Panc1 (cell line): Measurements from ENCODE around the gene MAPK13. TPM values are rescaled to one million over a fixed set of nuclear protein-coding genes. Genes with fewer than 3 reads are reported as not detected.

ENCODE experiments used
- ATAC-seq: fragments of 200-7000 bp; cut with Tn5 transposase; 2 replicates; pipeline ENCODE4 v1.9.1; 2020; ENCODE audit warnings: mild to moderate bottlenecking, moderate library complexity
- BruUV-seq: library from RNA; stranded (reverse); fragments of 400-500 nt; replicated peaks from 2 replicates; lab custom pipeline; 2021; lab: Mats Ljungman, UMichigan
- CTCF ChIA-PET: fragments of 300-600 bp; sonication (Branson Sonifier 250); formaldehyde crosslinking; loops from one replicate; lab custom pipeline; 2022; ENCODE audit warnings: antibody characterized with exemption; lab: Charles Lee
- POLR2A ChIA-PET: fragments of 300-600 bp; sonication (Branson Sonifier 250); formaldehyde crosslinking; loops from one replicate; lab custom pipeline; 2022; ENCODE audit warnings: antibody characterized with exemption; lab: Charles Lee
- DNase-seq: peaks from one replicate; pipeline ENCODE4 v3.0.0-alpha.2; 2010; ENCODE audit warnings: low read depth, low spot score
- H3K27ac ChIP-seq: 2 replicates; pipeline ENCODE4 v1.5.1; 2011; ENCODE audit warnings: mild to moderate bottlenecking, low read length, inconsistent platforms
- H3K27me3 ChIP-seq: fragments of 200-500 bp; sonication (Bioruptor generic); 2 replicates; pipeline ENCODE4 v1.6.0; 2014; ENCODE audit warnings: low read length, inconsistent platforms; ENCODE audit not compliant: control insufficient read depth, insufficient read depth
- H3K36me3 ChIP-seq: fragments of 200-500 bp; sonication (Bioruptor generic); 2 replicates; pipeline ENCODE4 v1.5.1; 2014; ENCODE audit warnings: inconsistent platforms, mild to moderate bottlenecking, low read length, moderate library complexity; ENCODE audit not compliant: control insufficient read depth, insufficient read depth
- H3K4me1 ChIP-seq: 2 replicates; pipeline ENCODE4 v1.5.1; 2011; ENCODE audit warnings: inconsistent platforms, mild to moderate bottlenecking, low read length, moderate library complexity; ENCODE audit not compliant: control insufficient read depth, insufficient read depth
- H3K4me3 ChIP-seq, 2 experiments: 2 replicates each; pipeline ENCODE4 v1.5.1; 2011 to 2012; ENCODE audit warnings: low read depth in 2 of 2, low read length in 2 of 2, mild to moderate bottlenecking in 2 of 2, inconsistent platforms in 1 of 2, moderate library complexity in 1 of 2
- H3K9me3 ChIP-seq: fragments of 200-500 bp; sonication (Bioruptor generic); 2 replicates; pipeline ENCODE4 v1.5.1; 2014; ENCODE audit warnings: low read depth, mild to moderate bottlenecking, inconsistent platforms, low read length, moderate library complexity; ENCODE audit not compliant: control insufficient read depth, insufficient read depth
- CTCF ChIP-seq: fragments of 450-650 bp; IDR thresholded peaks from 2 replicates; pipeline ENCODE4 v1.5.1; 2017; ENCODE audit warnings: mild to moderate bottlenecking
- POLR2AphosphoS5 ChIP-seq: IDR thresholded peaks from 2 replicates; pipeline ENCODE4 v1.6.1; 2012; ENCODE audit warnings: mild to moderate bottlenecking, low read depth, low read length, moderate library complexity
- REST ChIP-seq, 2 experiments: IDR thresholded peaks; 2 replicates each; pipeline ENCODE4 v1.6.1; 2011 to 2012; ENCODE audit warnings: low read depth in 2 of 2, control low read depth in 1 of 2, low read length in 1 of 2, mild to moderate bottlenecking in 1 of 2, moderate library complexity in 1 of 2; ENCODE audit not compliant: insufficient read depth in 1 of 2
- SIN3A ChIP-seq: IDR thresholded peaks from 2 replicates; pipeline ENCODE4 v1.6.1; 2012; ENCODE audit warnings: low read depth, mild to moderate bottlenecking, low read length, moderate library complexity, borderline replicate concordance; ENCODE audit not compliant: insufficient read depth
- TCF7L2 ChIP-seq: IDR thresholded peaks from 2 replicates; pipeline ENCODE4 v1.6.1; 2011; ENCODE audit warnings: mild to moderate bottlenecking, low read depth, low read length, inconsistent platforms
- in situ Hi-C: cut with HindIII; loops from 2 replicates; pipeline ENCODE4 v1.10.0; 2016; ENCODE audit warnings: low sequenced_read_pairs, low pct_unique_long_range_greater_than_20kb
- intact Hi-C: fragments of 100-400 bp; cut with micrococcal nuclease; formaldehyde crosslinking; loops from one replicate; pipeline ENCODE4 v1.10.0; 2022; ENCODE audit not compliant: unreplicated experiment
- total RNA-seq: library from RNA; stranded (reverse); gene quantifications from one replicate; pipeline ENCODE4 v1.2.1, GENCODE V29; 2021; ENCODE audit not compliant: unreplicated experiment

The MAPK13 gene
- total RNA-seq, 1 experiment from 2014 or later, result 2.5 TPM

- Histone ChIP-seq H3K36me3 (no peaks in the 10 kb centered on the region), H3K4me1 (peaks cover 5% of the 10 kb centered on the region), H3K4me3 (no peak overlapping the region), H3K27me3 (no peaks in the 10 kb centered on the region), H3K9me3 (no peaks in the 10 kb centered on the region), H3K27ac (no peak overlapping the region)
- TF ChIP-seq POLR2AphosphoS5 (no peak), TCF7L2 (no peak), CTCF (no peak), REST (IDR thresholded peaks at IDR 0.05; ENCODE audit: insufficient read depth in 1 of 2, low read depth in 2 of 2, low read length in 1 of 2) (no peak), SIN3A (no peak)
- in situ Hi-C loops (no loop called here), intact Hi-C loops (no loop called here)
- ChIA-PET POLR2A (no interaction called here), CTCF (no interaction called here)
- BruUV-seq, result no TSS peak
- ATAC-seq, result no peak
- DNase-seq, result no peak
Observed at GRCh38 chr6:36132246-36132895, 2.1 kb downstream of the MAPK13 start.

- BruUV-seq, result no TSS peak
- DNase-seq, result no peak
- Histone ChIP-seq H3K27me3 (no peaks in the 10 kb centered on the region), H3K9me3 (no peaks in the 10 kb centered on the region), H3K27ac (no peak overlapping the region), H3K4me1 (peaks cover 5% of the 10 kb centered on the region), H3K4me3 (no peak overlapping the region), H3K36me3 (no peaks in the 10 kb centered on the region)
- intact Hi-C loops, result no loop called here
- ChIA-PET CTCF (no interaction called here), POLR2A (no interaction called here)
- TF ChIP-seq SIN3A (no peak), TCF7L2 (no peak), CTCF (no peak), POLR2AphosphoS5 (no peak), REST (IDR thresholded peaks at IDR 0.05; ENCODE audit: insufficient read depth in 1 of 2, low read depth in 2 of 2, low read length in 1 of 2) (no peak)
- in situ Hi-C loops, result no loop called here
- no peak for ATAC-seq
Observed at GRCh38 chr6:36133148-36133547, 2.8 kb downstream of the MAPK13 start.
